GM21825 (cell line): ENCODE results near the gene MCL1.
"Not testable (repeated sequence)": the region's sequence is repeated elsewhere in the genome, so short reads cannot be mapped to it uniquely, and the experiment has no call there.

Experiments
- ATAC-seq: cut with Tn5 transposase; IDR thresholded peaks from one replicate; pipeline ENCODE4 v1.9.1; 2021; ENCODE audit warnings: mild to moderate bottlenecking, moderate library complexity; ENCODE audit not compliant: unreplicated experiment

The MCL1 gene

DNA sequence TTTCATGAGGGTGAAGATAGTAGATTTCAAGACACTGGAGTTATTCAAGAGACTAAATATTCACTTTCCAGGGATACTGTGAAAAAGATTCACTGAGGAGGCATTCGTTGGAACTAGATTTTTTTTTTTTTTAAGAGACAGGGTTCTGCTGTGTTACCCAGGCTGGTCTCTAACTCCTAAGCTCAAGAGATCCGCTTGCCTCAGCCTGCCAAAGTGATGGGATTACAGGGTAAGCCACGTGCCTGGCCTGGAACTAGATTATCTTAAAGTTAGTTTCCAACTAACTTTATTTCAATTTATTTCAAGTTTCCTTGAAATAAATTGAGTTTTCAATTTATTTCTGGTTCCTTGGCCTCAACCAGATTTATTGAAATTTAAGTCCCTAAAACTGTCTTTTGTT, 24.3 kb upstream of the MCL1 start:
- ATAC-seq: no peak

DNA sequence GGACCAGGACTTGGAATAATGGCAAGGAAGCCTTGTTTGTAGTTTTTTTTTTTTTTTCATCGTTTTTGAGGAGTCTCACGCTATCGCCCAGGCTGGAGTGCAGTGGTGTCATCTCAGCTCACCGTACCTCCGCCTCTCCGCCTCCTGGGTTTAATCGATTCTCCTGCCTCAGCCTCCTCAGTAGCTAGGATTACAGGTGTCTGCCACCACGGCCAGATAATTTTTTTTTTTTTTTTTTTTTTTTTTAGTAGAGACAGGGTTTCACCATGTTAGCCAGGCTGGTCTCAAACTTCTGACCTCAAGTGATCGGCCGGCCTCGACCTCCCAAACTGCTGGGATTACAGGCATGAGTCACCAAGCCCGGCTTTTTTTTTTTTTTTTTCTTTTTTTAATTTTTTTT, 23.0 kb upstream of the MCL1 start:
- not testable (repeated sequence) for ATAC-seq

DNA sequence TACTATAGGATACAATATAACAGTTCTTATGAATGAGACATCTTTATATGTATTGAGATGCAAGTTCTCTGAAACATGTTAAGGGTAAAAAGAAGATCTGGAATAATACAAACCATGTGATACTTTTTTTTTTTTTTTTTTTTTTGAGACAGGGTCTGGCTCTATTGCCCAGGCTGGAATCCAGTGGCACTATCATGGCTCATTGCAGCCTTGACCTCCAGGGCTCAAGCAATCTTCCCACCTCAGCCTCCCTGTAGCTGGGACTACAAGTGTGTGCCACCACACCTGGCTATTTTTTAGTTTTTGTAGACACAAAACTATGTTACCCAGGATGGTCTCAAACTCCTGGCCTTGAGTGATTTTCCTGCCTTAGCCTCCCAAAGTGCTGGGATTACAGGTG, 22.1 kb upstream of the MCL1 start:
- no peak for ATAC-seq

DNA sequence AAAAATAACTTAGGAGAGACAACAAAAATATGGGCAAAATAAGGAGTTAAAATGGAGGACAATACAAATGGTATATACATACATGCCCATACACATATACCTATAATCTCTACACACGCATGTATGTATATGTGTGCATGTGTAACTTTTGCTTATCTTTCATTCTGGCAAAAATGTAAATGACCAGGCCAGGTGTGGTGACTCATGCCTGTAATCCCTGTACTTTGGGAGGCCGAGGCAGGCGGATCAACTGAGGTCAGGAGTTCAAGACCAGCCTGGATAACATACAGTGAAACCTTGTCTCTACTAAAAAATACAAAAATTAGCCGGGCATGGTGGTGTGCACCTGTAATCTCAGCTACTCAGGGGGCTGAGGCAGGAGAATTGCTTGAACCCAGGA, 18.9 kb upstream of the MCL1 start:
- ATAC-seq: not testable (repeated sequence)

DNA sequence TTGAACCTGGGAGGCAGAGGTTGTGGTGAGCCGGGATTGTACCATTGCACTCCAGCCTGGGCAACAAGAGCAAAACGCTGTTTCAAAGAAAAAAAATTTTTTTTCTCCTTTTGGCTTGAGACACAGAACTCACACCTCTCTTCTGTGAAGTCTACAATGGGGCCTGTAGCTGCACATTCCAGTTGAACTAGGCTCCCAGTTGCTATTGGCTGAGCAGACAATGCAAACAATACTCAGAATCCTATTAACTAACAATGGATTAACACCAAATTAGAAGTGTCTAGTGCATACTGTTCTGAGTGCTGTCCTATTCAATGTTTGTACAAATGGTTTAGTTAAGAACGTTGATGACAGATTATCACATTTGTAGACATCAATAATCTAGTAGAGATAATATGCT, 17.6 kb upstream of the MCL1 start:
- ATAC-seq: no peak

DNA sequence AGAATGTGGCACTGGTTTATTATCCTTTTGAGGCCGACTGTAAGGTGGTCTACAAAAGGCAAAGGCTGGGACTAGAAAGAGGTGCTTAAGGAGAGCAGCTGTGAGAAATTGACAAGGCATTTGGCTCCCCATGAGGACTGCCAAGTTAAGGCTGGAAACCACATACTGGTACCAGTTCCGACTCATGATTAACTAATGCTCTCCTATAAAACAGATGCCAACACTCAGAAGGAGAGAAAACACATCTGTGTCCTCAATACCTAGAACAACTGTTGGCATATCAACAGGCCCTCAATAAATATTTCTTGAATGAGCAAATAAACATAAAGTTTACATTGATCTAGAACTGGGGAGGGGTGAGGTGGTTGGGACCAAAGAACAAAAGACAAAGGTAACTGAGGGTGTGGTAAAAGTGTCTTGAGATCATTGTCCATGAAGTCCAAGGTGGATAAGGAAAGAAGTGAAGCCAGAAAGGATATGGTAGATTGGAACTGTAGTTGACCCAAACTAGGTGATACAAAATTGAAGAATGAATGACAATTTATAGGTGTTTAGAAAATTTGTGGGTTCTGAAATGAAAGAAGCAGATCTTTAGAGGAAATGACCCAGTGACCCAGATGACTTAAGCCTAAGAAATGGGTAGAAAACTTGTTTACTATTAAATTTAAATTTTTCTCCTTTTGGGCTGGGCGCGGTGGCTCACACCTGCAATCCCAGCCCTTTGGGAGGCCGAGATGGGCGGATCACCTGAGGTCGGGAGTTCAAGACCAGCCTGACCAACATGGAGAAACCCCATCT, 16.9 kb upstream of the MCL1 start:
- ATAC-seq: no peak

DNA sequence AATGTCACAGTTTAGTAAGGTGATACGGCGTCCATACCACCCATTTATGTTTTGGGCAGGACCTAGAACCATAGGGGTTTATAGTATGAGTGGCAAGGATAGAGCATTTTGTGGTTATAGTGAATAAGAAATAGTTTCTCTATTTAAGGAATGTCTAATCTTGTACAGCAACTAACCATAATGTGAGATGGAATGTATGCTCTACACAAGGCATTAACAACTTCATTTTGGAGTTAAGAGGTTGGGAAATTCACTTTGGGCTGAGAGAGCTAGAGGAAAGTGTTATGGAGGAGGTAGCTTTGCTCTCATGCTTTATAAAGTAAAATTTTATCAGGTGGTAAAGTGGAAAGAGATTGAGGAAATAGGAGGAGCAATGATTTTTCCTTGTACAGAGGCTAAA, 3.0 kb upstream of the MCL1 start:
- no peak for ATAC-seq

DNA sequence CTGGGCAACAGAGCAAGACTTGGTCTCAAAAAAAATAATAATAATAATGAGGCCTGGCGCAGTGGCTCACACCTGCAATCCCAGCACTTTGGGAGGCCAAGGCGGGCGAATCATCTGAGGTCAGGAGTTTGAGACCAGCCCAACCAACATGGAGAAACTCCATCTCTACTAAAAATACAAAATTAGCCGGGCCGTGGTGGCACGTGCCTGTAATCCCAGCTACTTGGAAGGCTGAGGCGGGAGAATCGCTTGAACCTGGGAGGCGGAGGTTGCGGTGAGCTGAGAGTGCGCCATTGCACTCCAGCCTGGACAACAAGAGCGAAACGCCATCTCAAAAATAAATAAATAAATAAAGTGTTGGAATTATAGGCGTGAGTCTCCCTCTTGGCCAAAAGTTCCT, 2.6 kb upstream of the MCL1 start:
- not testable (repeated sequence) for ATAC-seq

DNA sequence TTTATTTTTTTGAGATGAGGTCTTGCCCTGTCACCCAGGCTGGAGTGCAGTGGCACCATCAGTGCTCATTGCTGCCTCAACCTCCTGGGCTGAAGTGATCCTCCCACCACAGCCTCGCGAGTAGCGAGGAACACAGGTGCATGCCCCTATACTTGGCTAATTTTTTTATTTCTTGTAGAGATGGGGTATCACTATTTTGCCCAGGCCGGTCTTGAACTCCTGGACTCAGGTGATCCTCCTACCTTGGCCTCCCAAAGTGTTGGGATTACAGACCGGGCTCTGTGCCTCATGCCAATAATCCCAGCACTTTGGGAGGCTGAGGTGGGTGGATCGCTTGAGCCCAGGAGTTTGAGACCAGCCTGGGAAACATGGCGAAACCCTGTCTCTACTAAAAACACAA, 2.0 kb upstream of the MCL1 start:
- not testable (repeated sequence) for ATAC-seq

DNA sequence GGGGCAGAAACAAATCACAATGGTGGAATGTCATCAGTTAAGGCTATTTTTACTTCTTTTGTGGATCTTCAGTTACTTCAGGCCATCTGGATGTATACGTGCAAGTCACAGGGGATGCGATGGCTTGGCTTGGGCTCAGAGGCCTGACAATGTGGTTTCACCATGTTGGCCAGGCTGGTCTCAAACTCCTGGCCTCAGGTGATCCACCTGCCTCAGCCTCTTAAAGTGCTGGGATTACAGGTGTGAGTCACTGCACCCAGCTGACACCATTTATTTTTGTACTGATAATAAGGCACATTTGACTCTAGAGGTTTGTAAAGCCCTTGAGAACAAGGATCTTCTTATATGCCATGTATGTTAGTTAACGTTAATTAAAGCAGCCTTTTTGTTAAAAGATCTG, 1.6 kb upstream of the MCL1 start:
- not testable (repeated sequence) for ATAC-seq

DNA sequence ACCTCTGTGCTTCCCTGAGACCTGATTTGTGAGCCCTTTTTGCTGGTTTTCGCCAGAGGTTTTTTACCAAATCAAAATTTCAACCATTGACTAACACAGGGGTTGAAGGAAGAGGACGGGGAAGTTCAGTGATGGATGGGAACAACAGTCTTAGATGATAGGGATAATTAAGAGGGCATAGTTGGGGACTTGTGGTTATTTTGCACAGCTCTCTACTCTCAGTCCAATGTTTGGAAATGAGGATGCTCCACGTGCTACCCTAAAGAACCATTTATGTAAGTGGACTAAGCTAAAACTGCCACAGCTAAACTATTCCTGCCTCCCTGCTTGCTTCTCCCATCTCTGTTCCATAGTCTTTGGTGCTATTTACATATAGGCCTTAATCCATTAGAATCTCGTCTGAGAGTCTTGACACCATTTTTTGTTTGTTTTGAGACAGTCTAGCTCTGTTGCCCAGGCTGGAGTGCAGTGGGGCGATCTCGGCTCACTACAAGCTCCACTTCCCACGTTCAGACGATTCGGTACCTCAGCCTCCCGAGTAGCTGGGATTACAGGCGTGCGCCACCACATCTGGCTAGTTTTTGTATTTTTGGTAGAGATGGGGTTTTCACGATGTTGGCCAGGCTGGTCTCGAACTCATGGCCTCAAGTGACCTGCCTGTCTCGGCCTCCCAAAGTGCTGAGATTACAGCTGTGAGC, 684 bp upstream of the MCL1 start:
- ATAC-seq: no peak

DNA sequence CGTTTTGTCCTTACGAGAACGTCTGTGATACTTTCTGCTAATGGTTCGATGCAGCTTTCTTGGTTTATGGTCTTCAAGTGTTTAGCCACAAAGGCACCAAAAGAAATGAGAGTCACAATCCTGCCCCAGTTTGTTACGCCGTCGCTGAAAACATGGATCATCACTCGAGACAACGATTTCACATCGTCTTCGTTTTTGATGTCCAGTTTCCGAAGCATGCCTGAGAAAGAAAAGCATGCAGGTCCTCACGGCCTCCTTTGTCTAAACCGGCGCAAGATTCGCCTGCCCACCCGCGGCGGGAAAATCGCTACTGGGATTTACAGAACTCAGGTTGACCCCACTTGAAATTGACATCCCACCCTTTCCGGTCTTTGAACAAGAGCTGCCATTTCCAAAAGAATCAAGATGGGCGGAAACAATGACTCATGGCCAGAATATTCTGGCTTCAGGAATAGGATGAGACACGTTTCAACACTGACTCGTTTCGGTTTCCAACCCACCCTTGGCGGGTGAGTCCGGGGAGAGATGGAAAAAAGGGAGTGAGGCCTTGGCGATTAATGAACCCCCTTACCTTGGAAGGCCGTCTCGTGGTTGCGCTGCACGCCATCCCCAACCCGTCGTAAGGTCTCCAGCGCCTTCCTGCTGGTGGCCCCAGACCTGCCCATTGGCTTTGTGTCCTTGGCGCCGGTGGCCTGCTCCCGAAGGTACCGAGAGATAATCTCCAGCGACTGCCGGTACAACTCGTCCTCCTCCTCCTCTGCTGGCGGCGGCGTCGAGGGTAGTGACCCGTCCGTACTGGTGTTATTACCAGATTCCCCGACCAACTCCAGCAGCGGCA, 919 bp downstream of the MCL1 start:
- ATAC-seq: no peak

DNA sequence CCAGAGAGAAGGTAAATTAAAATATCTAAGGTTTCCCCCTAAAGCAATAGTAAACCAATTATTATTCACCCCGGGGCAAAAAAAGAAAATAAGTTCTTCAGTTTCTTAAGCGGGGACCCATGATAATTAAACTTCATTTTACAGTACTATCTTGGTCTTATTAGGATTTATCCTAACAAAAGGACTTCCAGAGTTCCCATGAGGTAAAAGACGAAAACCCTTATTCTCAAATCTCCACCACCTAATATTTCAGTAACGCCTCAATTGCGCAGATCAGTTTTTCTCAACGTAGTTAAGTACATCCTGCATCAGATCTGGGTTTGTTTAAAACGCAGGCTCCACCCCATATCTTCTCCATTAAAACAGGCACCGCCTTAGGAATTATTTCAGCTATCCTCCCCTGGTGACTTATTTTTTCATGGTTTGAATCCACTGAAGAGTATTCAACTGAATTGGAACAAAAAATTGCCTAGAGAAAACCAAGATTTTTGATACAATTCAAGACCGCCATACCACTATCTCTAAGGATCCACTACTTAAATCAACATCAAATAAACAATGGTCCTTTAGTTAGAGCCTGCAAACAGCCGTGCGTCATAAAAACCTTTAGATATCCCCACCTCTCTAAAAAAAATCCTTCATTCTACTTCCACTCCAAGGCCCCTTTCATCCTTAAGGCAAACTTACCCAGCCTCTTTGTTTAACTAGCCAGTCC, 1.7 kb downstream of the MCL1 start:
- ATAC-seq: no peak

DNA sequence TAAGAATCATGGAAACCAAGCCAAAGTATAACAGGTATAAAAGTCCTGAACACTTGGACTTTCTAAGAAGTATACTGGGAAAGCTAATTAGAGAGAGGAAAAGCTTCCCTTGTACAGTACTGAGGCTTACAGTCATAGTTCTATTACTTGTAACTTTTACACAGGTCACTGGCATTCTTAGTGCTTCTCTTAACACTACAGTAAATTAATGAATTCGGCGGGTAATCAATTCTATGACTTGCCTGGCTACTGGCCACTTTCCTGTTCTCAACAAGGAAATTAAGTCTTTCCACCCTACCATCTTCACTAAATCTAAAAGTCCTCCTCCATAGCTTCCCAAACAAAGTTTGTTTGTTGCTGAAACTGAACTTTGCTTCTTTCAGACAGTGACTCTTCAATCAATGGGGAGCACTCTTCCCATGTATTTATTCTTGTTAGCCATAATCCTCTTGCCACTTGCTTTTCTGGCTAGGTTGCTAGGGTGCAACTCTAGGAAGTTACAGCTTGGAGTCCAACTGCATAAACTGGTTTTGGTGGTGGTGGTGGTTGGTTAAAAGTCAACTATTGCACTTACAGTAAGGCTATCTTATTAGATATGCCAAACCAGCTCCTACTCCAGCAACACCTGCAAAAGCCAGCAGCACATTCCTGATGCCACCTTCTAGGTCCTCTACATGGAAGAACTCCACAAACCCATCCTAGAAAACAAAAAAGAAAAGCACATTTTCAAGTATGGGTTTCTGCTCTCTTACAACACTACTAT, 2.4 kb downstream of the MCL1 start:
- ATAC-seq: no peak

DNA sequence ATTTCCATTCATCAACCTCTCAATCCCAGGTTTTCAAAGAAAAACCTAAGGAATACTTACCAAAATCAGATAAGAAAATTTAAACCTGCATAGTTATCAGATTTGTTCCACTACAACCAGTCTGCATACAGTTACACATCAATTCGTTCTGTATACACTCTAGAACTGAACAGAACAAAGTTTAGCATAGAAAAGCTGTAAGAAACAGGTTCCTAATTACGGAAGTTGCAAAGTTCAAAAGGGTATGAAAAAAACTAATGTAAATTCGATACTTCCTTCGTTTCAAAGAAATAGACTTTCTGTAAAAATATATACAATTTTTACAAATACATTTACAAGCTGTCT, 3.1 kb downstream of the MCL1 start:
- no peak for ATAC-seq

DNA sequence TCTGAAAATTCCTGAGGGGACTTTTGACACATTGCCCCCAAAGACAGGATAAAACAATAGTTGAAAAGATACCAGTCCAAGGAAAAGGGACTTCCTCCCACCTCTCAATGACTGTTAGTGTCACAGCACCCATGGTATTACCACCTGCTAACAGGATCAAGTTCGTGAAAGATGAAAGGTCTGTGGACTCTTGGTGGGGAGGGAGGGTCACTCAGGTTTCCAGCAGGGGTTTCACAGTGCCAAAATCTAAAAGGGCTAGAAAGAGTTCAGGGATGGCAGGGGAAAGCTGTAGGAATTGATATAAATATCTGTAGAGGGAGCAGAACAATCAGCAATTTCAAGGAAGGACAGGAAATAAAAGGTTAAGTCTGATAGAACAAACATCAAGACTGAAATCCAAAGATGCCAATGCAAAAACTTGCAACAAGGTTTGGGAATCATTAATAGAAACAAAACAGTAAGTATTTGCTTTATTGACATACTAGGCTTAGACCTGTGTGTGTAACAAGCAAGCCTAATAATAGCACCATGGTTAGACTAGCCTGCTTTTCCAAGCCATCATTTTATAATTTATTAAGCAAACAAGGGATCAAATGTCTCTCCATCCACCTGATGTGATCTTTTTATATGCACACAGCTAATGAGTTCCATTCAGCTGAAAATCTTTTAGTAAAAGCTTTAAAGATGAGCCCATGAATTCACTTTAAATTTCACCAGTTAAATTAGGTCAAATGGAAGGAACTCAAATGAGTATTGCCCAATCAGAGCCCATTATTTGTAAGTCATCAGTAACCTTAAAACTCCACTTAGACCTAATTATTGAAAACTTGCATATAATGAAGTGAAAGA, 3.7 kb downstream of the MCL1 start:
- ATAC-seq: no peak

DNA sequence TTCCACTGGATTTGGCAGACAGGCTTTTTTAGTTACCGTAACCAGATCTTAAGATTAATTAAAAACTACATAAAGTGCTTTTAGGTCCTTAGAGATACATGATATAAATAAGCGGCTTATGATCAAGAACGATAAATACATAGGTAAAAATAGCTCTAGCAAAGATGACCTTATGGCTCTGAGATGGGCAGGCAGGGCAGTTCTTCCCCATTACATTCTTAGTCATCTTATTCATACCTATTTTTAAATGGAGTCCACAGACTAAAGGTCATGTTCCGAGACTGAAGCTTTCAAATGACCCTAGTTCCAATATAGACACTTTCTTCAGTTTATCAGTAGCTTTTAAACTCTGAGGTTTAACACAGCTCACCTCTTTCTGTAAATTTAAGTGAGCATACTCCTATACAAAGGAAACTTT, 4.3 kb downstream of the MCL1 start:
- no peak for ATAC-seq

DNA sequence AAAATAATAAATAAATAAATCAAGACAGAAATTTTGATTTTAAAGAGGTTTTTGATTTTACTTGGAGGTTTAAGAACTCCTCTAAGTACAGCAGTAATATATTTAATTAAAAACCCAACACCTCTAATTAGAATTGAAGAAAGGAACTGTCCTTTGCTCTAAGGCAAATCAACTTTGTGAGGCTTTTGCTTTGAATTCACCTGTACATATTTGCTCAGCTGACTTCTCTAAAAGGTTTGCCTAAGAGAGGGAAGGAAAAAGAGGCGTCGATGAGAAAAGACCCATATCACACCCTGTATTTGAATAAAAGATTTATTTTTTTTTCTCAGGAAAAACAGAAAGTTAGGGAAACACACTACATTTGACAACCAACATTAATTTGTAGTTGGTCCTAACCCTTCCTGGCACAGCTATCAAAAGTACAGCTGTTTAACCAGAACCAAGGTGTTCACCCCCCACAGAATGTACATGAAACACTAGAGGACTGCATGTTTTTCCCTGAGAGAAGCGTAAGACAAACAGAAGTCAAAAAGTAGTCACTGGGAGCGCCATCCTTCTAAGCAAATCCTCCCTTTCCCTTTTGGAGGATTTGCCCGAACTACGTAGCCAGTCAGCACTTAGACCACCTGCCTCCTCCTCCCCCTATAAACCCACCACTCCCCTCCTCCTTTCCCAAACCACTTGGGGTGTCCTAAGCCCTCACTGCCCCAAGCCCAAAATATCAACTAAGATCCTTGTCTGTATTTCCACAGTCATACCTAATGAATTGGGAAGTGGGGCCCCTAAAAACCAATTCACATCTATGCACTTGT, 4.9 kb downstream of the MCL1 start:
- no peak for ATAC-seq

DNA sequence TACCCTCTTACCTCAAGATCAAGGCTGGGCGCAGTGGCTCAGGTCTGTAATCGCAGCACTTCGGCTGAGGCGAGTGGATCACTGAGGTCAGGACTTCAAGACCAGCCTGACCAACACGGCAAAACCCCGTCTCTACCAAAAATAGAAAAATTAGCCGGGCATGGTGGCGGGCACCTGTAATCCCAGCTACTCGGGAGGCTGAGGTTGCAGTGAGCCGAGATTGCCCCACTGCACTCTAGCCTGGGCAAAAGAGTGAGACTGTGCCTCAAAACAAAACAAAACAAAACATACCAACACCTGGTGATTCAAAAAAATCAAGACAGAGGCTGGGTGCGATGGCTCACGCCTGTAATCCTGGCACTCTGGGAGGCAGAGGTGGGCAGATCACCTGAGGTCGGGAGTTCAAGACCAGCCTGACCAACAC, 5.8 kb downstream of the MCL1 start:
- ATAC-seq: not testable (repeated sequence)
